Liver (tissue), 3 donors: ENCODE results near the gene MEIS3.

Source experiments
- FOXA1 ChIP-seq: IDR thresholded peaks from 2 replicates; pipeline ENCODE4 v1.6.1; 2016; ENCODE audit warnings: antibody characterized with exemption
- HNF4A ChIP-seq, 2 donors: conservative IDR thresholded peaks; 2 replicates each; pipeline ENCODE4 v1.6.1; 2016; ENCODE audit warnings: antibody characterized with exemption in 2 of 2, mild to moderate bottlenecking in 2 of 2
- JUND ChIP-seq, 2 donors: IDR thresholded peaks; 2 replicates each; pipeline ENCODE4 v1.6.1; 2016; ENCODE audit warnings: antibody characterized with exemption in 2 of 2
- RAD21 ChIP-seq, 2 donors: IDR thresholded peaks; 2 replicates each; pipeline ENCODE4 v1.6.1; 2016; ENCODE audit warnings: antibody characterized with exemption in 2 of 2, mild to moderate bottlenecking in 2 of 2
- SP1 ChIP-seq: IDR thresholded peaks from 2 replicates; pipeline ENCODE4 v1.6.1; 2018; ENCODE audit warnings: antibody characterized with exemption, mild to moderate bottlenecking
- TAF1 ChIP-seq: conservative IDR thresholded peaks from 2 replicates; pipeline ENCODE4 v1.6.1; 2016; ENCODE audit warnings: antibody characterized with exemption, mild to moderate bottlenecking
- YY1 ChIP-seq: IDR thresholded peaks from 2 replicates; pipeline ENCODE4 v1.6.1; 2016; ENCODE audit warnings: antibody characterized with exemption, mild to moderate bottlenecking
- TF ChIP-seq, protein P1 (sequence below): fragments of 150-350 bp; IDR thresholded peaks from 2 replicates; pipeline ENCODE4 v1.5.1; 2017; ENCODE audit warnings: improper control_type of control experiment, low read depth, low read length; ENCODE audit not compliant: missing input control
- TF ChIP-seq, protein P2 (sequence below): IDR thresholded peaks from 2 replicates; pipeline ENCODE4 v1.6.1; 2016; ENCODE audit warnings: antibody characterized with exemption
- TF ChIP-seq, protein P3 (sequence below): IDR thresholded peaks from 2 replicates; pipeline ENCODE4 v1.6.1; 2016; ENCODE audit warnings: antibody characterized with exemption
- TF ChIP-seq, protein P4 (sequence below): IDR thresholded peaks from 2 replicates; pipeline ENCODE4 v1.6.1; 2016; ENCODE audit warnings: antibody characterized with exemption
- donor health status: healthy.
- donor health status: healthy.

DNA sequence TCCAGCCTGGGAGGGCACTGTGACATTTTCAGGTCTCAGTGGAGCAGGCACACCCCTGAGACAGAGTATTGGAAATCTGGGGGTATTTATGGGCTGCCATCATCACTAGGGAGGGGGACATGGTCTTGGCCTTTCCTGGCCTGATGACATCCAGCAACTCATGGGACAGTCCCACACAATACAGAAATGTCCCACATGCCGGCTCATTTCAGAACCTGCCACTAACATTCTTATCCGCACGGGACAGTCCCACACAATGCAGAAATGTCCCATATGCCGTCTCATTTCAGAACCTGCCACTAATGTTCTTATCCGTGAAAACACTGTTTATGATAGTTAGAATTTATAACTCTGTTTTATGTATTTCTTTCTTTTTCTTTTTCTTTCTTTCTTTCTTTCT, 42.5 kb upstream of the MEIS3 start:
- TF ChIP-seq, protein P1, sequence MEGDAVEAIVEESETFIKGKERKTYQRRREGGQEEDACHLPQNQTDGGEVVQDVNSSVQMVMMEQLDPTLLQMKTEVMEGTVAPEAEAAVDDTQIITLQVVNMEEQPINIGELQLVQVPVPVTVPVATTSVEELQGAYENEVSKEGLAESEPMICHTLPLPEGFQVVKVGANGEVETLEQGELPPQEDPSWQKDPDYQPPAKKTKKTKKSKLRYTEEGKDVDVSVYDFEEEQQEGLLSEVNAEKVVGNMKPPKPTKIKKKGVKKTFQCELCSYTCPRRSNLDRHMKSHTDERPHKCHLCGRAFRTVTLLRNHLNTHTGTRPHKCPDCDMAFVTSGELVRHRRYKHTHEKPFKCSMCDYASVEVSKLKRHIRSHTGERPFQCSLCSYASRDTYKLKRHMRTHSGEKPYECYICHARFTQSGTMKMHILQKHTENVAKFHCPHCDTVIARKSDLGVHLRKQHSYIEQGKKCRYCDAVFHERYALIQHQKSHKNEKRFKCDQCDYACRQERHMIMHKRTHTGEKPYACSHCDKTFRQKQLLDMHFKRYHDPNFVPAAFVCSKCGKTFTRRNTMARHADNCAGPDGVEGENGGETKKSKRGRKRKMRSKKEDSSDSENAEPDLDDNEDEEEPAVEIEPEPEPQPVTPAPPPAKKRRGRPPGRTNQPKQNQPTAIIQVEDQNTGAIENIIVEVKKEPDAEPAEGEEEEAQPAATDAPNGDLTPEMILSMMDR: no peak
- TF ChIP-seq, protein P2, sequence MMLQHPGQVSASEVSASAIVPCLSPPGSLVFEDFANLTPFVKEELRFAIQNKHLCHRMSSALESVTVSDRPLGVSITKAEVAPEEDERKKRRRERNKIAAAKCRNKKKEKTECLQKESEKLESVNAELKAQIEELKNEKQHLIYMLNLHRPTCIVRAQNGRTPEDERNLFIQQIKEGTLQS: no peak
- TF ChIP-seq JUND (IDR thresholded peaks at IDR 0.05) (no peak), TAF1 (no peak), SP1 (no peak), FOXA1 (no peak), RAD21 (IDR thresholded peaks at IDR 0.05) (no peak), HNF4A (conservative IDR thresholded peaks at IDR 0.05) (no peak), YY1 (no peak)
- TF ChIP-seq, protein P3, sequence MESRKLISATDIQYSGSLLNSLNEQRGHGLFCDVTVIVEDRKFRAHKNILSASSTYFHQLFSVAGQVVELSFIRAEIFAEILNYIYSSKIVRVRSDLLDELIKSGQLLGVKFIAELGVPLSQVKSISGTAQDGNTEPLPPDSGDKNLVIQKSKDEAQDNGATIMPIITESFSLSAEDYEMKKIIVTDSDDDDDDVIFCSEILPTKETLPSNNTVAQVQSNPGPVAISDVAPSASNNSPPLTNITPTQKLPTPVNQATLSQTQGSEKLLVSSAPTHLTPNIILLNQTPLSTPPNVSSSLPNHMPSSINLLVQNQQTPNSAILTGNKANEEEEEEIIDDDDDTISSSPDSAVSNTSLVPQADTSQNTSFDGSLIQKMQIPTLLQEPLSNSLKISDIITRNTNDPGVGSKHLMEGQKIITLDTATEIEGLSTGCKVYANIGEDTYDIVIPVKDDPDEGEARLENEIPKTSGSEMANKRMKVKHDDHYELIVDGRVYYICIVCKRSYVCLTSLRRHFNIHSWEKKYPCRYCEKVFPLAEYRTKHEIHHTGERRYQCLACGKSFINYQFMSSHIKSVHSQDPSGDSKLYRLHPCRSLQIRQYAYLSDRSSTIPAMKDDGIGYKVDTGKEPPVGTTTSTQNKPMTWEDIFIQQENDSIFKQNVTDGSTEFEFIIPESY: no peak
- TF ChIP-seq, protein P4, sequence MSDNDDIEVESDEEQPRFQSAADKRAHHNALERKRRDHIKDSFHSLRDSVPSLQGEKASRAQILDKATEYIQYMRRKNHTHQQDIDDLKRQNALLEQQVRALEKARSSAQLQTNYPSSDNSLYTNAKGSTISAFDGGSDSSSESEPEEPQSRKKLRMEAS: no peak
